Measurements from ENCODE around the gene MYO19. TPM values are rescaled to one million over a fixed set of nuclear protein-coding genes. Genes with fewer than 3 reads are reported as not detected.
"Not testable (repeated sequence)": the region's sequence is repeated elsewhere in the genome, so short reads cannot be mapped to it uniquely, and the experiment has no call there.

Gene MYO19
- polyA plus RNA-seq, 1 donor: 70.1 TPM

DNA sequence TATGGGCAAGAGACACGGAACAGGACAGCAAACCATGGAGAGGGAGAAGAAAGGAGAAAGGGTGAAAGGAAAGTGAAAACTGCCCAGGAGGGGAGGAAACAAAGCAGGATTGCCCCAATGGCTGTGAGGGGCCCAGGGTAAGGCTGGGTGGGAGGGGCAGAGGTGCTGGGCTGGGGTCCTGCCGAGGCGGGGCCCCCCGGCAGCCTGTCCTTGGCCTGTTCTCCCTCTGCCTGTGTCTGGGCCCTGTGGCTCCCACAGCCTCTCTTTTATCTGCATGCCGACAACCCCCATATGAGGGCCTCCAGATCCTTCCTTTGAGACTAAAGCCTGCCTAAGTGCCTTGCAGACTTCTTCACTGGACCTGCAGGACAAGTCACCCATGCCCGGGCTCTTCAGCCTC lies 32.7 kb downstream of the MYO19 start:
- DNase-seq: no peak

GRCh38 chr17:36501351-36501750 lies 33.3 kb downstream of the MYO19 start:
- DNase-seq: no peak

DNA sequence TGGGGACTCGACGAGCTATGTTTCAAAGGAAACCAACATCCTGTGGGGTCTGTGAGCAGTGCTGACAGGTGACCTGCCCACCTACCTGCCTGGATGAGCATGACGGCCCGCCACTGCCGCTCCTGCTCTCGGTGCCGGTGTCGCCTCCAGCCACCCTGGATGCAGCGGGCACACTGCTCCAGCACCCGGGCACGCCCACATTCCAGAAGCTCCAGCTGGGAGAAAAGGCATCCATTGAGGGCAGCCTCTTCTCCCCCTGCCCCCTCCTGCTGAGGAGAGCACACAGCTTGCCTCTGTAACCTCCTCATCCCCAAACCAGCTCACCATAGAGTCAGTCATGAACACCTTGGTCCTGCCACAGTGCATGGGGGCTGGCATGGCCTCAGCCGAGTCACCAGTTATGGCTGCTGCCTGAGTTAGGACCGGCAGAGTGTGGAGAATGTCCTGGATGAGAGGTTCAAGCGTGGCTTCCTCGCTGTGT lies 33.9 kb downstream of the MYO19 start:
- no peak for DNase-seq

DNA sequence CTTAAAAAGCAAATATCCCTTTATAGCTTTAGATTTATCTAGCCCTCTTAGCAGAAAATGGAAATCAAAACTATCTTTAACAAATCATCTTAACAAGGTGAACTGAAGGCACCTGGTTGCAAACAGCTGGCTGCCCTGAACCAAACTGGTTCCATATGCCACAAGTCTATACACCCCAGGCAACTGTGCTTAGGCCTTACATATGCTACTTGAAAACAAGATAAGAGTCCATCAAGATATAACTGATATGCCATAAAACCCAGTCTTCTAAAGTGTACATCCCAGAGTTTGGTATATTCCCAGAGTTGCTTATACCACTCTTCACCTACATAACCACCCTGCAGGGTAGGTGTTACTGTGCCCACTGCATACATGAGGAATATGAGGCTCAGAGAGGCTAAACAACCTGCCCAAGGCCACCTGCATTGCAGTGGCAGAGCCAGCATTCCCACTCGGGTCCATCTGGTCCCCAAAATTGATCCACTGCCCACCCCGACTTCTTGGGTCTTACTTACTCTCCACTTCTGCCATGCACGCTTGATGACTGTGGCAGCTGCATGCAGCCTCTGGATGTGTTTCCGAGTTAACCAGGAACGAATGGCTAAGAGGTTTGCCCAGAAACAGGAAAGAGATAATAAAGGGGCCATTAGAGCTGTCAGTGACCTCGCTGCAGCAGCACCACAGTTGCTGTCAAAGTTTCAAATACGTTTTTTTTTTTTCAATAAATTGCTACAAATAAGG lies 35.9 kb downstream of the MYO19 start:
- DNase-seq: no peak

DNA sequence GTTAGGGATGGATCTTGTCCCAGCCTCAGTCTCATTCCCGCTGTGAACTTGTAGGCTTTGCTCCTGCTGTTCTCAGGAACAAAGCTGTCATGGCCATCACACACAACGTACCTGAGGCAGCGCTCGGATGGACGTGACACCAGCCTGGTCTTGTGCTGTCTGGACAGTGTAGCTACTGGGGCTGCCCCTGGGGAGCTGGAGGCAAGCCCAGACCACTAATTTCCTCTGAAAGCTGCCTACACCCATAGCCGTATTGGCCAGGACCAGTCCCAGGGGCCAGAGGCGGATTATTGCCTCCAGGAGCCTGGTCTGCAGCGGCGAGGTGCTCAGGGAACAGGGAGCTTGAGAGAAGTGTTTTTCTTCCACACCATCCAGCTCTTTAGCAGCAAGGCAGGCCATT lies 36.5 kb downstream of the MYO19 start:
- DNase-seq: no peak

GRCh38 chr17:36496018-36496789 lies 38.5 kb downstream of the MYO19 start:
- no peak for DNase-seq

DNA sequence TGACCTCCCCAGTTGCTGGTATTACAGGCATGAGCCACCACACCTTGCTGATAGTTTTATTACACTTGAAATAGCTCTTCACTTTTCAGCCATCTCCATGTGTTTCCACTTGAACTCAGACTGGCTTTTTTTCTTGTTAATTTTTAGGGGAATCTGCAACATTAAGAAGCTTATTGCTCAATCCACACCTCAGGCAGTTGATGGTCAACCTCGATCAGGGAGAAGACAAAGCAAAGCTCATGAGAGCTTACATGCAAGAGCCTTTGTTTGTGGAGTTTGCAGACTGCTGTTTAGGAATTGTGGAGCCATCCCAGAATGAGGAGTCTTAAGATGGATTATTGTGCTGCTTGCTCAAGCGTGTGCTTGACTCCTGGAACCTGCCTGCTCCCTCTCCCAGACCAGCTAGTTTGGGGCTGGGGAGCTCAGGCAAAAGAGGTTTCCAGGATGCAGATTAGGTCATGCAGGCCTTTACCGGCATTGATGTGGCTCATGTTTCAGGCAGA lies 39.5 kb downstream of the MYO19 start:
- no peak for DNase-seq

DNA sequence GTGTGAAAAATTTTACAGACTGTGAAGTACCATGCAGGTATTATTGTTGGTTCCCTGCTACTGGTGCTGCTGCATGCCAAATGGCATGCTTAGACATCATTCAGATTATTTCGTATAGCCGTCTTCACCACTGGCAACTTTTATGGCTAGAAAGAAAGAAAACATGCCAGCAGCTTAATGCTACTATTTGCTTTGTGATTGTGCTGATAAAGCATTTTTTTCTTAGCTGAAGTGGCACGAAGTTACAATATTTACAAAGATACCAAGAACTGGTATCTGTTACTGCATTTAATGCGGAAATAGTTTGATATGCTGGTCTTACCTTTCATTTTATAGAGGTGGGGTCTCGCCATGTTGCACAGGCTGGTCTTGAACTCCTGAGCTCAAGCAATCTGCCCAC lies 40.0 kb downstream of the MYO19 start:
- DNase-seq: no peak

- DNase-seq: no peak
These were observed 40.7 kb downstream of the MYO19 start for GRCh38 chr17:36493956-36494355.

- peak; percentile 91 for DNase-seq
These were observed 48.2 kb downstream of the MYO19 start, which contains the start of gene ZNHIT3 for GRCh38 chr17:36486204-36487194. TSS of gene ZNHIT3 (plus strand) at chr17:36486681. CDS start at chr17:36486700, 19 bp downstream.

DNA sequence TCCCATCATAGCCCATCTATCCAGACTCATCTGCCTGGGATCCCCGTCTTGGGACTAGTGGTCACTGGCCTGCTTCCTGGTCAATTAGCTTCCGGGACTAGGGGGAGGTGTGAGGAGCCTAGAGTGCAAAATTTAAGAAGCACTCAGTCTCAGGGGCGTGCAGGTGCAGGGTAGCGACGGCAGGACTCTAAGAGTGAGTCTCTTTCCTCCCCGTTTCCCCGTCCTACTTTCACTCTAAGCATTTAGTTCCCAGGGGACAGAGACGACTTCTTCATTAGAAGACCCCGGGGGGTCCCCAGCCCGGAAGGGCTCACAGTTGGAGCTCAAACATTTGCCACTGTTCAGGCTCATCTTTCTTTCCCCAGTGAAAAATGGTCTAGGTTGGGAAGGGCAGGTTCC lies 48.9 kb downstream of the MYO19 start:
- DNase-seq: no peak

DNA sequence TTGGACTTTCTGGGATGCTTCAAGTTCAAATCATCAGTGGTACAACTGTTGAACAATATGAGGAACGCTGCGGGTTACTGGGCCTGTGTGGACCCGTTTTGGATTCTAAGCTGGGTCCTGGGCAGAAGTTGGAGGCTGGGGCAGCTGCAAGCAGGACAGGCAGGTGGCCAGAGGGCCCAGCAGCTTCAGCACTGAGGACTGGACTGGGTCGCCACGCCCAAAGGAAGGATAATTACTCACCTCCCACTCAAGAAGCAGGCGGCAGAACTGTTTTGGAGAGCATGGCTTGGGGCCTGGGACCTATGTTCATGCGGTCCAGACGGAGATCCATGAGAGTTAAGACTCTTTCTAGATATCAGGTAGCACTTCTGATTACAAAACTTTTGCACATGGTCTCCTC lies 49.6 kb downstream of the MYO19 start:
- DNase-seq: no peak

GRCh38 chr17:36484021-36484420 lies 50.6 kb downstream of the MYO19 start:
- DNase-seq: not testable (repeated sequence)

DNA sequence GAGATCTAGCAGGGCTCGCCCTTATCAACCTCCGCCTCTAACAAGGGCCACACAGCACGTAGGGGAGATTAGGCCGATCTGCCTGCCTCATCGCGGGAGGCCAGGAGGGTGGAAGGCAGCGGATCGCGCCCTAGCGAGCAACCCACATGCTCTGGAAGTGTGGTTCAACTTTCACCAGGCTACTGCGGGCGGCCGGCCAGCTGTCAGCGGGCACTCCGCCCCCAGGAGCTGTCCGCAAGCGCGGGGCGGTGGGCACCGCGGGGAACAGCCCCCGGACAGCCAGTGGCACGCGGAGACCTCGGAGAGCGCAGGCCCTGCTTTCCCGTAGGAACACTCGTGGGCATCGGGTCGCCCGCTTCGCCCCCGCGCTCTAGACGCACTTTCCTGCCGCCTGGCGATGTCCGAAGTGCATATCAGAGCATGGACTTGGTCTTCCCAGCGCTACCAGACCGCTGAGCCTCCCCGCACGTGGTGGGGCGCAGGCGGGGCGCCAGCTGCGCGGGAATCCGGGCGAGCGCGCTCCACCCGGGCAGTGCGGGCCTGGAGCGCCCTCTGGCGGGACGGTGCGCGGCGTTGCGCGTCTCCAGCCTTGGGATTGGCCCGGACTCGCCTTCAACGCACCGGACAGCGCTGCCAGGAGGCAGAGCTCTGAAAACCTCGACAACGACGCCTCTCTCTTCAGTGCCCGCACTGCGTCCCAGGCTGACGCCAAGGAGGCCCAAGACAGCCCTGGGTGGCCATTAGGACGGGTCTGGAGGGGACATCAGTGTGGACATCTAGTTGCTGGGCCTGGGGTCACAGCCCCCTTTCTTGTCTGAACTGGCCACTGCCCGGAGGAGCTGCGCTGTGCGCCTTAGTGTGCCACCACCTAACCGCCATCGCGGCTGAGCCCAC lies 51.8 kb downstream of the MYO19 start:
- DNase-seq: peak; percentile 81

DNA sequence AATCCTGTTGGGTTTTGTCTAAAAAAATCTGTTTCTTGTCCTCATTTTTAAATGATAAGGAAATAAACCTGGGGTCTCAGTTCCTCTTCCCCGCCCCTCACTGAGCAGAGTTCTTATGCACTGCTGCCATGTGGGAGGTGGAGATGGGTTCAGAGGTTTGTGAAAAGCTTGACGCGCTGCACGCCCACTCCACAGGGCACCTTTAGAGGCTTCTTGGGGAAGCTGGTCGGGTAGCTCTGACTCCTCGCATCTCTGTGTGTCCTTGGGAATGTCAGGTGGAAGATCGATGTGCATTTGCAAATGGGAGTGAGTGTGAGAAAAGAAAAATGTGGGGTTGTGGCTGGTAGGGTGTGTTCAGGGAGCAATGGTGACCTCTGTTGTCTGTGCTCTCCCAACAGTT lies 52.8 kb downstream of the MYO19 start:
- DNase-seq: no peak

DNA sequence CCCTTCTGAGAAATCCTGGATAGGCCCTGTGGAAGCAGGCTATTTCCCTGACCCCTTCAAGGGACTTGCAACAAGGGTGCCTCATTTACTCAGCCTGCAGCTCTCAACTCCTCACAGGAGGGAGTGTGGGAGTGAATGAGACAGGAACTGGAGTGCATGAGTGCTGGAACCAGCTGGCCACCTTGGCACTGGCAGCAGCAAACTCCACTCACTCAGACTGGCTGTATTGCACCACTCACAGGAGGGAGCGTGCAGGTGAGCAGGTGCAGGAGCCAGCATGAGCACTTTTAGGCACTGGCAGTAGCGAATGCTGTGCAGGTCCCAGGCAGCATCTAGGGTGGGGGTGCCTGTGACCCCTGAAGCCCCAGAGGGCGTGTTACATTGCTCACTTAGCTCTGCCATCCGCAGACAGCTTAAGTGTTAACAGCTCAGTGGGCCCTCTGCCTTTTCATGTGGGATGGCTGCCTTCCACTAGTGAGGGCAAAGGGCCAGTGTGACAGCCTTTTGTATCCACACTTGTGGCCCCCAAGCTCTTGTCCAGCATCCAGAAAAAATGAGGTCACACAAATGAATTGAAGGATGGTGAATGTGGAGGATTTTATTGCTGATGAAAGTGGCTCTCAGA lies 59.2 kb downstream of the MYO19 start:
- DNase-seq: no peak

DNA sequence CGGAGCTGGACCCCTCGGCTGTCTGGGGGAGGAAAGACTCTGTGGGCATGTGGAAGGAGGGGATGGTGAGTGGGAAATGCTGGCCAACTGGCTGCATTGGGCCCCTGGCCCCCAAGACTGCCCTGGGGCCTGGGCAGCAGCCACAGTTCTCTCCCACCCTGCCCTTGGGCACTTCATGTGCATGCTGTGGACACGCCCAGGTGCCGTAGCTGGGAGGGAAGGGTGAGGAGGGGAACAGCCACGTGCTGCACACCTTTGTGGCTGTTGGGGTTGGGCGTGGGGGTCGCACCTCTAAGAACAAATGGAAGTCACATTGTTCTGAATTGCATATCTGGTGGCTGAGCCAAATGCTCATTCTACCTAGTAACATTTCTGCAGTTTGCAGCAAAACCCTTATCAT lies 60.1 kb downstream of the MYO19 start:
- DNase-seq: no peak

DNA sequence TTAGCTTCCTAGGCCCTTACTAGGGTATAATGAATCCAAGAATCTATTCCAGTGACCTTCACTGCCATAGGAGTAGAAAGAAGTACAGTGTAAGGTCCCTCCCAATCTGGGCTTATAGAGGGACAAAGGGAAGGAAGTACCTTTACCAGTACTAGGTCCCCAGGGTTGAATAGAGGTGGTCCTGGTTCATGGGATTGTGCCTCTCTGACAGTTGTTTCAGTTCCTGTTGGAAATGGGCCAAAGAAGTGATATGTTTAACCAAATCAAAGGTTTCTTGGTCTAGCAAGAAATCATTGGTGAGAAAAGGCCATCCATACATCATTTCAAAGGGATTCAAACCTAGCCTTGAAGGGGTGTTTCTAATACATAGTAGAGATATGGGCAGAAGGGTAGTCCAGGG lies 64.2 kb downstream of the MYO19 start:
- no peak for DNase-seq

GRCh38 chr17:36469733-36470132 lies 64.9 kb downstream of the MYO19 start:
- DNase-seq: no peak

- DNase-seq: no peak
These were observed 65.6 kb downstream of the MYO19 start for GRCh38 chr17:36468903-36469635.

Measured in left kidney (tissue), 2 donors.